ENCODE measurements around the gene RCBTB1.

DNA sequence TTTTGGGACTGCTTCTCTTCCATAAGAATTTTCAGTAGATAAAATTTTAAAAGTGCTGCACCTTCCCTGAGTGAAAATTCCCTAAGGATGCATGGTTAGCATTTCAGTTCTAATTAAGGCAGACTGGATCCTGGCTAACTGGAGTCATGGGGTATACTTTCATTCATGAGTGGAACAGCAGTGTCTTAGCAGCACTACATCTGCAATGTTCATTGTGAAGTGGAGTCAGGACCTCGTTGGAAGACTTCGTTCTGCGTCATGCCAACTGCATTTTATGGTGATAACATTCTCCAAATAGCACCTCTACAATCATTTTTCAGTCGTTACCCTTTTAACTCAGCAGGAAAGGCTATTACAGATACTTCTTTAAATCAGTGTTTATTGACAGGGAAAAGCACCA lies 64.1 kb downstream of the RCBTB1 start:
- TF ChIP-seq ZNF384 (IDR thresholded peaks at IDR 0.05) (no peak), NFRKB (IDR thresholded peaks at IDR 0.05) (no peak), SUZ12 (IDR thresholded peaks at IDR 0.05) (no peak), FOXK2 (IDR thresholded peaks at IDR 0.05) (no peak), LEF1 (IDR thresholded peaks at IDR 0.05; ENCODE audit: borderline replicate concordance) (no peak), FOXM1 (IDR thresholded peaks at IDR 0.05; ENCODE audit: borderline replicate concordance) (no peak), FOXA1 (IDR thresholded peaks at IDR 0.05) (no peak), ELF4 (IDR thresholded peaks at IDR 0.05) (no peak)
- TF ChIP-seq, protein P1, sequence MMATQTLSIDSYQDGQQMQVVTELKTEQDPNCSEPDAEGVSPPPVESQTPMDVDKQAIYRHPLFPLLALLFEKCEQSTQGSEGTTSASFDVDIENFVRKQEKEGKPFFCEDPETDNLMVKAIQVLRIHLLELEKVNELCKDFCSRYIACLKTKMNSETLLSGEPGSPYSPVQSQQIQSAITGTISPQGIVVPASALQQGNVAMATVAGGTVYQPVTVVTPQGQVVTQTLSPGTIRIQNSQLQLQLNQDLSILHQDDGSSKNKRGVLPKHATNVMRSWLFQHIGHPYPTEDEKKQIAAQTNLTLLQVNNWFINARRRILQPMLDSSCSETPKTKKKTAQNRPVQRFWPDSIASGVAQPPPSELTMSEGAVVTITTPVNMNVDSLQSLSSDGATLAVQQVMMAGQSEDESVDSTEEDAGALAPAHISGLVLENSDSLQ (IDR thresholded peaks at IDR 0.05): peak; percentile 65; the same call in 1 of the 2 replicates
